ENCODE measurements around the gene CTIF. TPM values are rescaled to one million over a fixed set of nuclear protein-coding genes. Genes with fewer than 3 reads are reported as not detected.

CTIF gene
- total RNA-seq, 1 experiment from 2014 or later, result 95.8 TPM

- peaks cover 19% of the 10 kb centered on the region for H3K9me3 Mint-ChIP-seq (ENCODE audit: unreplicated experiment)
- no peak for TF ChIP-seq CTCF (IDR thresholded peaks at IDR 0.05; ENCODE audit: unreplicated experiment)
- ChIA-PET CTCF (no interaction called here), POLR2A (interaction anchor here (1.1 kb wide), 1 partner anchor 43 kb away, joined by 3 read pairs; no protein-coding TSS in a partner anchor)
- intact Hi-C loops (cut with micrococcal nuclease), result no loop called here
- no peaks in the 10 kb centered on the region for H3K27me3 Mint-ChIP-seq (ENCODE audit: insufficient read depth, unreplicated experiment)
- no peak overlapping the region for H3K4me3 Mint-ChIP-seq (ENCODE audit: unreplicated experiment)
- H3K36me3 Mint-ChIP-seq (ENCODE audit: insufficient read depth, unreplicated experiment), result no peaks in the 10 kb centered on the region
- BruUV-seq (replicated peaks), result no TSS peak
- peak; percentile 16 for DNase-seq (ENCODE audit: unreplicated experiment)
- peaks cover 7% of the 10 kb centered on the region for H3K4me1 Mint-ChIP-seq (ENCODE audit: insufficient read depth, unreplicated experiment)
- H3K27ac Mint-ChIP-seq (ENCODE audit: low read depth, unreplicated experiment), result no peak overlapping the region
These were observed 365.3 kb downstream of the CTIF start for GRCh38 chr18:48904091-48904490.

GRCh38 chr18:48904847-48905394 is 366.1 kb downstream of the CTIF start:
- Mint-ChIP-seq H3K9me3 (ENCODE audit: unreplicated experiment) (peaks cover 19% of the 10 kb centered on the region), H3K36me3 (ENCODE audit: insufficient read depth, unreplicated experiment) (no peaks in the 10 kb centered on the region), H3K27ac (ENCODE audit: low read depth, unreplicated experiment) (no peak overlapping the region), H3K27me3 (ENCODE audit: insufficient read depth, unreplicated experiment) (no peaks in the 10 kb centered on the region), H3K4me1 (ENCODE audit: insufficient read depth, unreplicated experiment) (peaks cover 7% of the 10 kb centered on the region), H3K4me3 (ENCODE audit: unreplicated experiment) (no peak overlapping the region)
- ChIA-PET POLR2A (interaction anchor here (0.6 to 1.1 kb wide), 2 partner anchors 44 to 1999 kb away, joined by 3 read pairs; no protein-coding TSS in a partner anchor), CTCF (interaction anchor here (0.6 to 1.0 kb wide), 2 partner anchors 38 to 228 kb away, joined by 3 to 4 read pairs; no protein-coding TSS in a partner anchor)
- no peak for DNase-seq (ENCODE audit: unreplicated experiment)
- BruUV-seq (replicated peaks), result no TSS peak
- TF ChIP-seq CTCF (IDR thresholded peaks at IDR 0.05; ENCODE audit: unreplicated experiment), result no peak
- intact Hi-C loops (cut with micrococcal nuclease), result no loop called here

GRCh38 chr18:48905513-48905912 is 366.7 kb downstream of the CTIF start:
- Mint-ChIP-seq H3K4me3 (ENCODE audit: unreplicated experiment) (no peak overlapping the region), H3K27ac (ENCODE audit: low read depth, unreplicated experiment) (no peak overlapping the region), H3K9me3 (ENCODE audit: unreplicated experiment) (peaks cover 19% of the 10 kb centered on the region), H3K36me3 (ENCODE audit: insufficient read depth, unreplicated experiment) (no peaks in the 10 kb centered on the region), H3K27me3 (ENCODE audit: insufficient read depth, unreplicated experiment) (no peaks in the 10 kb centered on the region), H3K4me1 (ENCODE audit: insufficient read depth, unreplicated experiment) (peaks cover 7% of the 10 kb centered on the region)
- BruUV-seq (replicated peaks), result no TSS peak
- TF ChIP-seq CTCF (IDR thresholded peaks at IDR 0.05; ENCODE audit: unreplicated experiment), result no peak
- POLR2A ChIA-PET, result no interaction called here
- CTCF ChIA-PET, result interaction anchor here (1.0 kb wide), 1 partner anchor 229 kb away, joined by 3 read pairs; no protein-coding TSS in a partner anchor
- intact Hi-C loops (cut with micrococcal nuclease), result no loop called here
- peak; percentile 34 for DNase-seq (ENCODE audit: unreplicated experiment)

DNA sequence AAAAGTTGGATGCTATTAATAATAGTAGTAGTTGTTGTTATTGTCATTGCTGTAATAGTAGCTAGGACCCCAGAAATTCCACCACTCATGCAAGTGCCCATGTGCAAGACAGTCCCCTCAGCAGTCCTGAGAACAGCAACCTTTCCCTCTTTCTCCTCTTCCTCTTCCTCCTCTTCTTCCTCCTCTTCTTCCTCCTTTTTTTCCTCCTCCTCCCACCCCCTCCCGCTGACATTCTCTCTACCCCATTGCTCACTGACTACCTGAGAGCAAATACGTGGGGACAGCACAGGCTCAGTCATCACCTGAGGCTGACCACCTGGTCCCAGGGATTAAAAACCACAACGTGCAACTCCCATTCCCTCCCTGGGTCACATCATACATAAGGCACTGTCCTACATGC is 370.1 kb downstream of the CTIF start:
- Mint-ChIP-seq H3K27ac (ENCODE audit: low read depth, unreplicated experiment) (no peak overlapping the region), H3K9me3 (ENCODE audit: unreplicated experiment) (peaks cover 18% of the 10 kb centered on the region), H3K36me3 (ENCODE audit: insufficient read depth, unreplicated experiment) (no peaks in the 10 kb centered on the region), H3K27me3 (ENCODE audit: insufficient read depth, unreplicated experiment) (no peaks in the 10 kb centered on the region), H3K4me3 (ENCODE audit: unreplicated experiment) (no peak overlapping the region), H3K4me1 (ENCODE audit: insufficient read depth, unreplicated experiment) (no peaks in the 10 kb centered on the region)
- intact Hi-C loops (cut with micrococcal nuclease), result no loop called here
- TF ChIP-seq CTCF (IDR thresholded peaks at IDR 0.05; ENCODE audit: unreplicated experiment), result no peak
- no TSS peak for BruUV-seq (replicated peaks)
- CTCF ChIA-PET, result no interaction called here
- POLR2A ChIA-PET, result interaction anchor here (0.6 kb wide), 1 partner anchor 40 kb away, joined by 3 read pairs; no protein-coding TSS in a partner anchor
- no peak for DNase-seq (ENCODE audit: unreplicated experiment)

All from MCF 10A (cell line).